SK-N-SH (cell line): ENCODE measurements around the gene TMEM184B. TPM values are rescaled to one million over a fixed set of nuclear protein-coding genes. Genes with fewer than 3 reads are reported as not detected.

Source experiments
- CTCF ChIA-PET: fragments of 300-600, 350-600 bp; formaldehyde crosslinking; extraction: SDS; loops from one replicate; lab custom pipeline; 2021; lab: Yijun Ruan, JAX
- POLR2A ChIA-PET: fragments of 350-600 bp; sonication (Branson Sonifier 250); formaldehyde crosslinking; extraction: SDS; loops from one replicate; lab custom pipeline; 2020; ENCODE audit warnings: antibody characterized with exemption, inconsistent platforms; lab: Yijun Ruan, JAX
- DNase-seq: peaks from one replicate; pipeline ENCODE4 v3.0.0; 2012
- H2AFZ ChIP-seq: fragments of 200-600 bp; sonication (generic); 2 replicates; pipeline ENCODE4 v1.8.1; 2016; ENCODE audit warnings: antibody characterized with exemption, mild to moderate bottlenecking, low read depth
- H3F3A ChIP-seq: fragments of 200-600 bp; sonication (generic); replicated peaks from 2 replicates; pipeline ENCODE3; 2016; ENCODE audit warnings: antibody characterized with exemption, mild to moderate bottlenecking; ENCODE audit not compliant: insufficient read depth
- H3K27ac ChIP-seq, 2 experiments: fragments of 200-500 bp in 1 of 2; fragments of 200-600 bp in 1 of 2; sonication (Bioruptor generic) in 1 of 2; sonication (generic), shearing (Covaris generic) in 1 of 2; 2 replicates each; pipeline versions ENCODE4 v1.5.1 to v1.6.1; 2014 to 2016; ENCODE audit warnings: low read depth in 2 of 2, inconsistent platforms in 1 of 2, low read length in 1 of 2, mild to moderate bottlenecking in 1 of 2, mixed read lengths in 1 of 2
- H3K27me3 ChIP-seq: fragments of 200-600 bp; sonication (generic), shearing (Covaris generic); 2 replicates; pipeline ENCODE4 v1.6.1; 2016; ENCODE audit warnings: mixed run types; ENCODE audit not compliant: insufficient read depth
- H3K36me3 ChIP-seq, 2 experiments: fragments of 200-500 bp in 1 of 2; fragments of 200-600 bp in 1 of 2; sonication (Bioruptor generic) in 1 of 2; sonication (generic) in 1 of 2; replicated peaks in 1 of 2; 2 replicates each; pipeline versions ENCODE3 to v1.5.1; 2014 to 2016; ENCODE audit warnings: low read length in 1 of 2, mild to moderate bottlenecking in 1 of 2; ENCODE audit not compliant: insufficient read depth in 2 of 2, control insufficient read depth in 1 of 2
- H3K4me1 ChIP-seq, 2 experiments: fragments of 200-500 bp in 1 of 2; fragments of 200-600 bp in 1 of 2; sonication (Bioruptor generic) in 1 of 2; sonication (generic), shearing (Covaris generic) in 1 of 2; 2 replicates each; pipeline versions ENCODE4 v1.5.1 to v1.6.1; 2014 to 2016; ENCODE audit warnings: low read depth in 1 of 2, low read length in 1 of 2, mixed run types in 1 of 2; ENCODE audit not compliant: insufficient read depth in 2 of 2, control insufficient read depth in 1 of 2
- H3K4me2 ChIP-seq: fragments of 200-600 bp; sonication (generic), shearing (Covaris generic); 2 replicates; pipeline ENCODE4 v1.6.1; 2017; ENCODE audit warnings: mixed run types
- H3K4me3 ChIP-seq, 2 experiments: fragments of 200-500 bp in 1 of 2; fragments of 200-600 bp in 1 of 2; sonication (Bioruptor generic) in 1 of 2; sonication (generic), shearing (Covaris generic) in 1 of 2; 2 replicates each; pipeline versions ENCODE4 v1.5.1 to v1.8.1; 2014 to 2016; ENCODE audit warnings: low read depth in 2 of 2, inconsistent platforms in 1 of 2, low read length in 1 of 2, mild to moderate bottlenecking in 1 of 2, mixed read lengths in 1 of 2, moderate library complexity in 1 of 2
- H3K79me2 ChIP-seq: fragments of 200-600 bp; sonication (generic); 2 replicates; pipeline ENCODE4 v1.8.1; 2017; ENCODE audit warnings: mild to moderate bottlenecking; ENCODE audit not compliant: insufficient read depth
- H3K9ac ChIP-seq: fragments of 200-600 bp; sonication (generic); 2 replicates; pipeline ENCODE4 v1.6.1; 2017; ENCODE audit warnings: mixed run types
- H3K9me2 ChIP-seq: fragments of 200-600 bp; sonication (generic); 2 replicates; pipeline ENCODE4 v1.6.1; 2017; ENCODE audit warnings: mixed run types
- H3K9me3 ChIP-seq: fragments of 200-600 bp; sonication (generic); 2 replicates; pipeline ENCODE4 v1.6.1; 2017; ENCODE audit warnings: mixed run types, mild to moderate bottlenecking, moderate library complexity
- H4K20me1 ChIP-seq: fragments of 200-600 bp; sonication (generic); 2 replicates; pipeline ENCODE4 v1.6.1; 2017; ENCODE audit warnings: mild to moderate bottlenecking, mixed run types; ENCODE audit not compliant: insufficient read depth
- CHD2 ChIP-seq: fragments of 150-350 bp; IDR thresholded peaks from 2 replicates; pipeline ENCODE4 v1.6.1; 2018; ENCODE audit warnings: low read length; ENCODE audit not compliant: partially characterized antibody
- ELF1 ChIP-seq: IDR thresholded peaks from 2 replicates; pipeline ENCODE4 v1.4.0; 2012
- EP300 ChIP-seq, 2 experiments: IDR thresholded peaks; 2 replicates each; pipeline versions ENCODE4 v1.4.0 to v1.6.1; 2012; ENCODE audit warnings: borderline replicate concordance in 1 of 2, low read depth in 1 of 2, low read length in 1 of 2
- FOSL2 ChIP-seq: IDR thresholded peaks from 2 replicates; pipeline ENCODE4 v1.4.0; 2012; ENCODE audit warnings: low read depth, mild to moderate bottlenecking, moderate library complexity, borderline replicate concordance
- FOXJ3 ChIP-seq: sonication (generic); formaldehyde crosslinking; IDR thresholded peaks from 2 replicates; pipeline ENCODE4 v1.5.1; 2020; ENCODE audit warnings: mild to moderate bottlenecking, missing genetic modification reagents
- GABPA ChIP-seq: IDR thresholded peaks from 2 replicates; pipeline ENCODE4 v1.4.0; 2012; ENCODE audit warnings: low read depth, mild to moderate bottlenecking
- GATA2 ChIP-seq: sonication (generic); formaldehyde crosslinking; IDR thresholded peaks from 2 replicates; pipeline ENCODE4 v1.5.0; 2020; ENCODE audit warnings: mild to moderate bottlenecking, missing genetic modification reagents
- MEF2A ChIP-seq: IDR thresholded peaks from 2 replicates; pipeline ENCODE4 v1.4.0; 2012; ENCODE audit warnings: low read depth, borderline replicate concordance
- POLR2AphosphoS5 ChIP-seq: IDR thresholded peaks from 2 replicates; pipeline ENCODE4 v1.6.1; 2012; ENCODE audit warnings: low read depth, low read length
- RFX5 ChIP-seq: IDR thresholded peaks from 2 replicates; pipeline ENCODE4 v1.6.1; 2012; ENCODE audit warnings: mild to moderate bottlenecking, improper control_type of control experiment, low read length
- RXRA ChIP-seq: IDR thresholded peaks from 2 replicates; pipeline ENCODE4 v1.4.0; 2012; ENCODE audit warnings: low read depth, mild to moderate bottlenecking, borderline replicate concordance
- SMC3 ChIP-seq: IDR thresholded peaks from 2 replicates; pipeline ENCODE4 v1.6.1; 2012; ENCODE audit warnings: low read depth, low read length, improper control_type of control experiment
- TCF12 ChIP-seq: IDR thresholded peaks from 2 replicates; pipeline ENCODE4 v1.4.0; 2012
- WGBS: methylation state at CpG from one replicate; pipeline ENCODE4 v1.1.6; 2017; ENCODE audit warnings: low lambda C conversion rate; 5-methylcytosine and 5-hydroxymethylcytosine counted together
- polyA plus RNA-seq, 3 experiments: library from polyadenylated mRNA; depleted of rRNA; stranded (reverse); fragments of >200 nt; gene quantifications; 2 replicates each; pipeline ENCODE4 v1.2.3, GENCODE V29; 2012
- TF ChIP-seq, protein P1 (sequence below): fragments of 200-600 bp; sonication (generic); IDR thresholded peaks from 2 replicates; pipeline ENCODE4 v1.6.1; 2017; ENCODE audit warnings: antibody characterized with exemption, mild to moderate bottlenecking, moderate library complexity
- TF ChIP-seq, protein P2 (sequence below): IDR thresholded peaks from 2 replicates; pipeline ENCODE4 v1.4.0; 2012; ENCODE audit warnings: low read depth, borderline replicate concordance

Gene TMEM184B
- polyA plus RNA-seq, 1 of the 3 experiments (the other 2 are of a cell fraction) = 25.3 TPM

DNA sequence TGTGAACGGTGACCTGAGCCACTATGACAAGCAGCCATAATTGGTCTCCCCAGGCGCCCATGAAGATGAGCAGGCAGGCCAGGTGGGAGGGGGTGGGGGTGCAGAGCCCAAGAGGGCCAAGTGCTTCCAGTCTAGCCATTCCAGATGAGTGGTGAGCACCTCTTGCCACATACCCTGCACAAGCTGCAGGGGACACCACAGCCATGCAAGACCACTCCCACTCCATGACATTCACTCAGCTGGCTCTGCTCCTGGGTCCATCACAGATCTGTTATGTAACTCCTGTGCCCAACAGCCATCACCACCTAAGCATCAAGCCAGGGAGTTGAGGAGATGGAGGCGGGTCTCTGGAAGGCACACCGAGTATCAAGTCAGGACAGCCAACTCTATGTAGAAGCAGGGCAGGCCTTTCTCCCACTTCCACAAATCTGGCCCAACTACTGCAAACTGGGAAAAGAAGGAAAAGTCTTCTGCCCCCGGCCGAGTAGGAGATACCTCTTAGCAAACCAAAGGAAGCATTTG is 8.4 kb downstream of the TMEM184B start:
- Histone ChIP-seq H3K27me3 (no peaks in the 10 kb centered on the region), H3K9me2 (no peaks in the 10 kb centered on the region), H3K4me1 (no peaks in the 10 kb centered on the region), H3K36me3 (no peaks in the 10 kb centered on the region), H4K20me1 (peaks cover 17% of the 10 kb centered on the region), H3K9ac (no peak overlapping the region), H3F3A (no peaks in the 10 kb centered on the region), H3K4me2 (no peak overlapping the region), H3K9me3 (no peaks in the 10 kb centered on the region), H3K79me2 (peaks cover 98% of the 10 kb centered on the region), H3K4me3 (no peak overlapping the region), H3K27ac (no peak overlapping the region), H2AFZ (no peak overlapping the region)
- WGBS = 100% methylated on average over 2 of the region's 6 CpGs
- POLR2A ChIA-PET = no interaction called here
- DNase-seq = no peak
- CTCF ChIA-PET = no interaction called here
- TF ChIP-seq GABPA (no peak), EP300 (IDR thresholded peaks at IDR 0.05; ENCODE audit: borderline replicate concordance in 1 of 2, low read depth in 1 of 2, low read length in 1 of 2) (no peak), RXRA (no peak), RFX5 (no peak), POLR2AphosphoS5 (no peak), ELF1 (no peak), GATA2 (CRISPR knock-in tag) (no peak), FOXJ3 (CRISPR knock-in tag) (no peak), MEF2A (no peak), CHD2 (no peak), SMC3 (no peak), FOSL2 (no peak), TCF12 (no peak)
- TF ChIP-seq, protein P1, sequence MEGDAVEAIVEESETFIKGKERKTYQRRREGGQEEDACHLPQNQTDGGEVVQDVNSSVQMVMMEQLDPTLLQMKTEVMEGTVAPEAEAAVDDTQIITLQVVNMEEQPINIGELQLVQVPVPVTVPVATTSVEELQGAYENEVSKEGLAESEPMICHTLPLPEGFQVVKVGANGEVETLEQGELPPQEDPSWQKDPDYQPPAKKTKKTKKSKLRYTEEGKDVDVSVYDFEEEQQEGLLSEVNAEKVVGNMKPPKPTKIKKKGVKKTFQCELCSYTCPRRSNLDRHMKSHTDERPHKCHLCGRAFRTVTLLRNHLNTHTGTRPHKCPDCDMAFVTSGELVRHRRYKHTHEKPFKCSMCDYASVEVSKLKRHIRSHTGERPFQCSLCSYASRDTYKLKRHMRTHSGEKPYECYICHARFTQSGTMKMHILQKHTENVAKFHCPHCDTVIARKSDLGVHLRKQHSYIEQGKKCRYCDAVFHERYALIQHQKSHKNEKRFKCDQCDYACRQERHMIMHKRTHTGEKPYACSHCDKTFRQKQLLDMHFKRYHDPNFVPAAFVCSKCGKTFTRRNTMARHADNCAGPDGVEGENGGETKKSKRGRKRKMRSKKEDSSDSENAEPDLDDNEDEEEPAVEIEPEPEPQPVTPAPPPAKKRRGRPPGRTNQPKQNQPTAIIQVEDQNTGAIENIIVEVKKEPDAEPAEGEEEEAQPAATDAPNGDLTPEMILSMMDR = no peak
- TF ChIP-seq, protein P2, sequence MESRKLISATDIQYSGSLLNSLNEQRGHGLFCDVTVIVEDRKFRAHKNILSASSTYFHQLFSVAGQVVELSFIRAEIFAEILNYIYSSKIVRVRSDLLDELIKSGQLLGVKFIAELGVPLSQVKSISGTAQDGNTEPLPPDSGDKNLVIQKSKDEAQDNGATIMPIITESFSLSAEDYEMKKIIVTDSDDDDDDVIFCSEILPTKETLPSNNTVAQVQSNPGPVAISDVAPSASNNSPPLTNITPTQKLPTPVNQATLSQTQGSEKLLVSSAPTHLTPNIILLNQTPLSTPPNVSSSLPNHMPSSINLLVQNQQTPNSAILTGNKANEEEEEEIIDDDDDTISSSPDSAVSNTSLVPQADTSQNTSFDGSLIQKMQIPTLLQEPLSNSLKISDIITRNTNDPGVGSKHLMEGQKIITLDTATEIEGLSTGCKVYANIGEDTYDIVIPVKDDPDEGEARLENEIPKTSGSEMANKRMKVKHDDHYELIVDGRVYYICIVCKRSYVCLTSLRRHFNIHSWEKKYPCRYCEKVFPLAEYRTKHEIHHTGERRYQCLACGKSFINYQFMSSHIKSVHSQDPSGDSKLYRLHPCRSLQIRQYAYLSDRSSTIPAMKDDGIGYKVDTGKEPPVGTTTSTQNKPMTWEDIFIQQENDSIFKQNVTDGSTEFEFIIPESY = no peak
- TF ChIP-seq, all 33 proteins: peak for 0
